SH-SY5Y (cell line): ENCODE results near the gene NR4A3.

Experiments used
- GATA2 ChIP-seq: IDR thresholded peaks from 2 replicates; pipeline ENCODE4 v1.6.1; 2011; ENCODE audit warnings: mild to moderate bottlenecking, low read depth, low read length
- GATA3 ChIP-seq: IDR thresholded peaks from 2 replicates; pipeline ENCODE4 v1.6.1; 2011; ENCODE audit warnings: low read depth, mild to moderate bottlenecking, low read length, moderate library complexity

Gene NR4A3

GRCh38 chr9:99821396-99822108, at the start of gene NR4A3:
TSS of gene NR4A3 (plus strand) at chr9:99821885. CDS start at chr9:99828043, 6,158 bp downstream.
- TF ChIP-seq GATA2 (no peak), GATA3 (no peak)

GRCh38 chr9:99773468-99774138, 48.1 kb upstream of the NR4A3 start:
- TF ChIP-seq GATA3: no peak
- TF ChIP-seq GATA2: no peak

DNA sequence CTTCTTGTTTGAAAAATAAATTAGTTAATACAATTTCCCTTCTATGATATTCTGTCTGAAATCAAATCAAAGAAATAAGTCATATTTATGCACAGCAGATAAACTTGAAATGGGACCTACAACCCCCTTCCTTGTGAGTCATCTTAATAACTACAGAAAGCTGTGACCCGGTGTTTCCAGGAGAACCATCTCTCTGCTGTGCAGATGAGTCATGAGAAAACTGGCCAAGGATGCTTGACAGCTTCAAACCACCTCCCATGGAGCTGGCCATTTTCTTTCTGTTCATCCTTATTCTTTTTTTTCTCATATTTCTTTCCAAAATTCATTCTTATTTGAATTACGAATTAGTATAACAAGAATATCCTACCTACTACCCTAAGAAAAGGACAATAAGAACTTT, 43.4 kb upstream of the NR4A3 start:
- TF ChIP-seq GATA3: no peak
- TF ChIP-seq GATA2: no peak

GRCh38 chr9:99778836-99779235, 42.8 kb upstream of the NR4A3 start:
- TF ChIP-seq GATA2: no peak
- no peak for TF ChIP-seq GATA3

- TF ChIP-seq GATA3 (no peak), GATA2 (no peak)
Measured at GRCh38 chr9:99779277-99779676, 42.4 kb upstream of the NR4A3 start.

- TF ChIP-seq GATA3 (no peak), GATA2 (no peak)
Measured at GRCh38 chr9:99782962-99783718, 38.5 kb upstream of the NR4A3 start.

GRCh38 chr9:99783799-99784198, 37.9 kb upstream of the NR4A3 start:
- TF ChIP-seq GATA3 (no peak), GATA2 (no peak)

DNA sequence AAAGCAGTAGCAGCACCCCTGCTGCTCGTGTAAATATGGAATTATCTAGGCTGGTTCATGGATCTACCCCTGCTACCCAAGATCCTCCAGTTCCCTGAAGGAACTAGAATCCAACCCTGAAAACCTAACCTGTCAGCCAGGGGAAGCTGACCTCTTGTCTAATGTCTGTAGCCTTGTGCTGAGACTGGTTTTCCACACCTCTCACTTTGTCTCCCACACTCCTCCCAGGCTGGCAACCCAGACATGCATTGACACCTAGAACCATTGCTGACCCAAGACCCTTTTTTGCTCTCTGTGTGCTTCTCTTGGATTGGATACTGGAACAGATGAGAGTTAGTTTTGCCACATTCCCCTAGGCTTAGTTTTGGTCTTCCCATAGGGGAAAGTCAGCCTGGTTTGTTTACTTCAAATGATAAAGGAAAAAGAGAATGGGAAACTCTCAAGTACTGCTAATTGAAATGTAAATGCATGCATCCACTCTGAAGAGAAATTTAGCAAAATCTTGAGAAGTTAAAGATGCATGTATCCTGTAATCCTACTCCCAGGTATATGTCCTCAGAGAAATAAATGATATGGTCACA, 36.6 kb upstream of the NR4A3 start:
- TF ChIP-seq GATA2: no peak
- no peak for TF ChIP-seq GATA3

DNA sequence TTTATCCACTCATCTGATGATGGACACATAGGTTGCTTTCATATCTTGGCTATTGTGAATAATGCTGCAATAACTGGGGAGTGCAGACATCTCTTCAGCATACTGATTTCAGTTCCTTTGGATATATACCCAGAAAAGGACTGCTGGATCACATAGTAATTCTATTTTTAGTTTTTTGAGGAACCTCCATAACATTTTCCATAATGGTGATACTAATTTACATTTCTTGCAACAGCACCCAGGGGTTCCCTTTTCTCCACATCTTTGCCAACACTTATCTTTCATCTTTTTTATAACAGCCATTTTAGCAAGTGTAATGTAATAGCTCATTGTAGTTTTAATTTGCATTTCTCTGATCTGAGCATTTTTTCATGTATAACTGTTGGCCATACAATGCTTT, 34.1 kb upstream of the NR4A3 start:
- TF ChIP-seq GATA3: no peak
- TF ChIP-seq GATA2: no peak

DNA sequence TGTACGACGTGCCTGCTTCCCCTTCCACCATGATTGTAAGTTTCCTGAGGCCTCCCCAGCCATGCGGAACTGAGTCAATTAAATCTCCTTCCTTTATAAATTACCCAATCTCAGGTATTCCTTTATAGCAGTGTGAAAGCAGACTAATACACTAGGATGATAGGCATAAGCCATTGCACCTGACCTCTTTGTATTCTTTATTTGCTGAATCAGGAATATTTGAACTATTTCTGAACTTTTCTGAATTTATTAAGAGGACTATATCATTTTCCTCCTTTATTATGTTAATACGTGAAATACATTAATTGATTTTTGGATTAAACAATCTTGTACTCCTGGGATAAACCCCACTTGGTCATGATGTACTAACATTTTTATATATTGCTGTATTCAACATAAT, 28.2 kb upstream of the NR4A3 start:
- TF ChIP-seq GATA2 (no peak), GATA3 (no peak)

DNA sequence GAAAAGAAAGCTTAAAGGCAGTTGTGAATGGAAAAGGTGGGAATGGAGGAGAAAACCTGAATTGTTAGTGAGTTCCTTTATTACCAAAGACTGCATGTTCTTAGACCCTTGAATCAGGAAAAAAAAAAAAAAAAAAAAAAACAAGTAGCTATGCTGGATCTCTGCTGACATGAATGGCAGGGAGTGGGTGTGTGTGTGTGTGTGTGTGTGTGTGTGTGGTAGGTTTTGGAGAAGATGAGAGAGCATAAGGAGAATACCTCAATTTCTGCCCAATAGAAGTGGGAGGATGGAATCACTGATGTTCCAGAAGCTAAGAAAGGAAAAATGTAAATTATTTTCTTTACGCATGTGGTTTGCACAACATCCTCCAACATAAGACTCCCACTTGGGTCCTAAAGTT, 25.5 kb upstream of the NR4A3 start:
- TF ChIP-seq GATA3 (no peak), GATA2 (no peak)

- no peak for TF ChIP-seq GATA2
- no peak for TF ChIP-seq GATA3
Measured at GRCh38 chr9:99801775-99802174, 19.9 kb upstream of the NR4A3 start.

DNA sequence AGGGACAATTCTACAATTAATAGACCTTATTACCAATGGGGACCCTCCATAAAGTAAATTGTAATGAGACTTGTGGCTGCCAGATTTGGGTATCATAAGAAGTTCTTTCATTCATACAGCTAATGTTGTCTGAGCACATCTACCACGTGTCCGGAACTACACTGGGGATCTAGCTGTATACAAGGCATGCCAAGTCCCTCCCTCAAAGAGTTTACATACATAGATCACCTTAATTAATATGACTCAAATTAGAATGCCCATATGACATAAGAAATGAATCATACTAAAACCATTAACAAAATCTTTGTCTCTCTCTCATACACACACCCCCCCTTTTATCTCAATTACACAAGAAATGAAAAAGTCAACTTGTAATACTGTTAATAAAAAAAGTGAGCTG, 18.0 kb upstream of the NR4A3 start:
- TF ChIP-seq GATA3 (no peak), GATA2 (no peak)

- TF ChIP-seq GATA2 (no peak), GATA3 (no peak)
Measured at GRCh38 chr9:99807276-99807852, 14.3 kb upstream of the NR4A3 start.
